OCI-LY1 (cell line): ENCODE data around the gene GALNT13.

Experiments
- H2AFZ ChIP-seq: fragments of 200-600 bp; sonication (generic), shearing (Covaris generic); 2 replicates; pipeline ENCODE4 v1.6.0; 2014; ENCODE audit warnings: antibody characterized with exemption, mild to moderate bottlenecking, low read length
- H3F3A ChIP-seq: fragments of 200-600 bp; sonication (generic), shearing (Covaris generic); 2 replicates; pipeline ENCODE4 v1.6.0; 2014; ENCODE audit warnings: mild to moderate bottlenecking, antibody characterized with exemption, low read length, moderate library complexity; ENCODE audit not compliant: insufficient read depth
- H3K27ac ChIP-seq: fragments of 200-600 bp; sonication (generic); 2 replicates; pipeline ENCODE4 v1.5.1; 2014; ENCODE audit warnings: low read length, mixed run types, mild to moderate bottlenecking, low read depth; ENCODE audit not compliant: poor library complexity, severe bottlenecking
- H3K27me3 ChIP-seq: fragments of 200-600 bp; sonication (generic); 2 replicates; pipeline ENCODE4 v1.6.0; 2014; ENCODE audit warnings: antibody characterized with exemption, mild to moderate bottlenecking, low read length, moderate library complexity; ENCODE audit not compliant: insufficient read depth
- H3K36me3 ChIP-seq: fragments of 200-600 bp; sonication (generic); 2 replicates; pipeline ENCODE4 v1.6.1; 2014; ENCODE audit warnings: mild to moderate bottlenecking, antibody characterized with exemption, low read length, moderate library complexity, mixed read lengths; ENCODE audit not compliant: insufficient read depth
- H3K4me1 ChIP-seq: fragments of 200-600 bp; sonication (generic); 2 replicates; pipeline ENCODE4 v1.5.1; 2014; ENCODE audit warnings: mild to moderate bottlenecking, low read length, moderate library complexity; ENCODE audit not compliant: insufficient read depth, severe bottlenecking
- H3K4me2 ChIP-seq: fragments of 200-600 bp; sonication (generic), shearing (Covaris generic); 2 replicates; pipeline ENCODE4 v1.6.1; 2014; ENCODE audit warnings: low read length
- H3K4me3 ChIP-seq: fragments of 200-600 bp; sonication (generic); 2 replicates; pipeline ENCODE4 v1.5.1; 2014; ENCODE audit warnings: low read length, low read depth, mild to moderate bottlenecking, mixed read lengths; ENCODE audit not compliant: poor library complexity, severe bottlenecking
- H3K79me2 ChIP-seq: fragments of 200-600 bp; shearing (Covaris generic); 2 replicates; pipeline ENCODE4 v1.6.1; 2016; ENCODE audit warnings: mixed run types, low read length, mixed read lengths; ENCODE audit not compliant: insufficient read depth
- H3K9ac ChIP-seq: fragments of 200-600 bp; sonication (generic), shearing (Covaris generic); 2 replicates; pipeline ENCODE4 v1.6.1; 2014; ENCODE audit warnings: mild to moderate bottlenecking, low read length, mixed read lengths
- H3K9me2 ChIP-seq: fragments of 200-600 bp; sonication (generic), shearing (Covaris generic); 2 replicates; pipeline ENCODE4 v1.6.1; 2014; ENCODE audit warnings: low read depth, mild to moderate bottlenecking, low read length, mixed read lengths
- H3K9me3 ChIP-seq: fragments of 200-600 bp; shearing (Covaris generic); 2 replicates; pipeline ENCODE4 v1.6.1; 2014; ENCODE audit warnings: low read length, mixed read lengths
- H4K20me1 ChIP-seq: fragments of 200-600 bp; sonication (generic), shearing (Covaris generic); 2 replicates; pipeline ENCODE4 v1.6.0; 2016; ENCODE audit warnings: mild to moderate bottlenecking, low read length; ENCODE audit not compliant: insufficient read depth
- EZH2 ChIP-seq: fragments of 200-600 bp; sonication (generic), shearing (Covaris generic); IDR thresholded peaks from 2 replicates; pipeline ENCODE4 v1.8.0; 2017; ENCODE audit warnings: borderline replicate concordance, mixed run types, mild to moderate bottlenecking, antibody characterized with exemption, low read length, moderate library complexity, mixed read lengths
- TF ChIP-seq, protein P1 (sequence below): fragments of 200-600 bp; sonication (generic), shearing (Covaris generic); IDR thresholded peaks from 2 replicates; pipeline ENCODE4 v1.5.1; 2017; ENCODE audit warnings: mild to moderate bottlenecking, antibody characterized with exemption, low read length, moderate library complexity, mixed read lengths

The GALNT13 gene

GRCh38 chr2:154280543-154280942 is 408.8 kb downstream of the GALNT13 start:
- Histone ChIP-seq H3K4me3 (no peak overlapping the region), H3K36me3 (no peaks in the 10 kb centered on the region), H3F3A (no peaks in the 10 kb centered on the region), H3K4me1 (no peaks in the 10 kb centered on the region), H4K20me1 (no peaks in the 10 kb centered on the region), H3K9ac (no peak overlapping the region), H3K79me2 (no peaks in the 10 kb centered on the region), H3K9me2 (no peaks in the 10 kb centered on the region), H3K27me3 (no peaks in the 10 kb centered on the region), H2AFZ (no peak overlapping the region), H3K9me3 (no peaks in the 10 kb centered on the region), H3K27ac (no peak overlapping the region), H3K4me2 (no peak overlapping the region)
- TF ChIP-seq EZH2 = no peak
- TF ChIP-seq, protein P1, sequence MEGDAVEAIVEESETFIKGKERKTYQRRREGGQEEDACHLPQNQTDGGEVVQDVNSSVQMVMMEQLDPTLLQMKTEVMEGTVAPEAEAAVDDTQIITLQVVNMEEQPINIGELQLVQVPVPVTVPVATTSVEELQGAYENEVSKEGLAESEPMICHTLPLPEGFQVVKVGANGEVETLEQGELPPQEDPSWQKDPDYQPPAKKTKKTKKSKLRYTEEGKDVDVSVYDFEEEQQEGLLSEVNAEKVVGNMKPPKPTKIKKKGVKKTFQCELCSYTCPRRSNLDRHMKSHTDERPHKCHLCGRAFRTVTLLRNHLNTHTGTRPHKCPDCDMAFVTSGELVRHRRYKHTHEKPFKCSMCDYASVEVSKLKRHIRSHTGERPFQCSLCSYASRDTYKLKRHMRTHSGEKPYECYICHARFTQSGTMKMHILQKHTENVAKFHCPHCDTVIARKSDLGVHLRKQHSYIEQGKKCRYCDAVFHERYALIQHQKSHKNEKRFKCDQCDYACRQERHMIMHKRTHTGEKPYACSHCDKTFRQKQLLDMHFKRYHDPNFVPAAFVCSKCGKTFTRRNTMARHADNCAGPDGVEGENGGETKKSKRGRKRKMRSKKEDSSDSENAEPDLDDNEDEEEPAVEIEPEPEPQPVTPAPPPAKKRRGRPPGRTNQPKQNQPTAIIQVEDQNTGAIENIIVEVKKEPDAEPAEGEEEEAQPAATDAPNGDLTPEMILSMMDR = no peak

DNA sequence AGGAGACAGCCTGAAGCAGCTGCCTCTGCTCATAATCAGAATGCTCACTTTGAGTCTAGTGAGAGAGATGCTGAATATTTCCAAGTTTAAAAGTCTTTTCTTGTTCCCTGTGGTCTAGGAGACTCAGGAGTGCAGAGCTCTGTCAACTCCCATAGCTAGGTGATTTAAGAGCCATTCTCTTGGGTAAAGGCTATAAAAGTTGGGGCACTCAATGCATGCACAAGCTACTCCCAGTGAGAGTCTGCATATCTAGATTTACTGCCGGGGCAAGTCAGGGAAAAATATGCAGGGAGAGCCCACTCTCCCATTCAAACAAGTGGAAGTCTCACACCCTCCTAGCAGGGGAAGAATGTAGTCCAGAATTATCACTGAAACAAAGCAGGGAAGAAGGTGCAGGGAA is 418.1 kb downstream of the GALNT13 start:
- Histone ChIP-seq H3K4me3 (no peak overlapping the region), H3K9me3 (no peaks in the 10 kb centered on the region), H3K9me2 (no peaks in the 10 kb centered on the region), H3K27me3 (no peaks in the 10 kb centered on the region), H3F3A (no peaks in the 10 kb centered on the region), H3K9ac (no peak overlapping the region), H3K4me2 (no peak overlapping the region), H3K4me1 (no peaks in the 10 kb centered on the region), H3K27ac (no peak overlapping the region), H2AFZ (no peak overlapping the region), H4K20me1 (no peaks in the 10 kb centered on the region), H3K36me3 (no peaks in the 10 kb centered on the region), H3K79me2 (no peaks in the 10 kb centered on the region)
- TF ChIP-seq EZH2 = no peak
- TF ChIP-seq, protein P1 = no peak

DNA sequence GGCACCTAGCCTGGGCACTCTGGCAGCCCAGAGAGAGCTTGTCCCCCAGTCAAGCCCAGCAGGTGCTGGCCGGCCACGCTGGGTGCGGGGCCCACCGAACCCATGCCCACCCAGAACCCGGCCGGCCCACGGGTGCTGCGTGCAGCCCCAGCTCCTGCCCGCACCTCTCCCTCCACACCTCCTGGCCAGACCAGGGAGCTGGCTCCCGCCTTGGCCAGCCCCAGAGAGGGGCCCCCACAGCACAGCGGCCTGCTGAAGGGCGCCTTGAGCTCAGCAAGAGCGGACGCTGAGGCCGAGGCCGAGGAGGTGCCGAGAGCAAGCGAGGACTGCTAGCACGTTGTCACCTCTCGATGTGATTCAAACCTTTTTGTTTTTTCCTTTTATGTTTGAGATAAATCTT is 419.8 kb downstream of the GALNT13 start:
- H3K27me3 ChIP-seq = no peaks in the 10 kb centered on the region
- no peak overlapping the region for H2AFZ ChIP-seq
- no peak overlapping the region for H3K4me3 ChIP-seq
- H3K36me3 ChIP-seq = no peaks in the 10 kb centered on the region
- H3K27ac ChIP-seq = no peak overlapping the region
- H3K9me3 ChIP-seq = no peaks in the 10 kb centered on the region
- no peak overlapping the region for H3K4me2 ChIP-seq
- TF ChIP-seq EZH2 = no peak
- TF ChIP-seq, protein P1 = no peak
- H3K9ac ChIP-seq = no peak overlapping the region
- H3K9me2 ChIP-seq = no peaks in the 10 kb centered on the region
- H4K20me1 ChIP-seq = no peaks in the 10 kb centered on the region
- no peaks in the 10 kb centered on the region for H3K79me2 ChIP-seq
- no peaks in the 10 kb centered on the region for H3K4me1 ChIP-seq
- H3F3A ChIP-seq = no peaks in the 10 kb centered on the region
